Tibial nerve (tissue), 4 donors: ENCODE data around the gene UBE2I. TPM values are rescaled to one million over a fixed set of nuclear protein-coding genes. Genes with fewer than 3 reads are reported as not detected.

Experiments used
- DNase-seq, 2 donors: peaks; one replicate each; pipeline ENCODE4 v3.0.0-alpha.2; 2019; ENCODE audit warnings: low spot score in 2 of 2
- H3K27ac ChIP-seq, 4 donors: fragments of 200-600 bp; sonication (generic) in 3 of 4; one replicate each; pipeline ENCODE4 v1.5.1; 2017 to 2019; ENCODE audit warnings: mild to moderate bottlenecking in 1 of 4
- H3K27me3 ChIP-seq, 2 donors: fragments of 200-600 bp; sonication (generic) in 1 of 2; one replicate each; pipeline versions ENCODE4 v1.5.1 to v1.6.0; 2017 to 2019
- H3K36me3 ChIP-seq, 3 donors: fragments of 200-600 bp; sonication (generic); one replicate each; pipeline ENCODE4 v1.5.1; 2018 to 2019
- H3K4me1 ChIP-seq, 4 donors: fragments of 200-600 bp; sonication (generic) in 3 of 4; one replicate each; pipeline ENCODE4 v1.5.1; 2017 to 2019
- H3K4me3 ChIP-seq, 4 donors: fragments of 200-600 bp; sonication (generic) in 3 of 4; one replicate each; pipeline ENCODE4 v1.5.1; 2017 to 2019; ENCODE audit warnings: mild to moderate bottlenecking in 1 of 4, moderate library complexity in 1 of 4
- H3K9me3 ChIP-seq, 4 donors: fragments of 200-600 bp; sonication (generic) in 3 of 4; one replicate each; pipeline ENCODE4 v1.5.1; 2017 to 2019
- CTCF ChIP-seq, 5 experiments: fragments of 200-600 bp in 3 of 5; fragments of 450-650 bp in 2 of 5; sonication (generic) in 3 of 5; IDR thresholded peaks; one replicate each; pipeline ENCODE4 v1.5.1; 2016 to 2019; ENCODE audit warnings: antibody characterized with exemption in 5 of 5, mild to moderate bottlenecking in 3 of 5, moderate library complexity in 2 of 5
- EP300 ChIP-seq, 2 donors: sonication (generic); formaldehyde crosslinking; IDR thresholded peaks; one replicate each; pipeline ENCODE4 v1.6.1; 2017; ENCODE audit warnings: antibody characterized with exemption in 2 of 2, mild to moderate bottlenecking in 1 of 2
- POLR2A ChIP-seq, 2 donors: fragments of 450-650 bp; IDR thresholded peaks; one replicate each; pipeline ENCODE4 v1.6.1; 2017; ENCODE audit warnings: antibody characterized with exemption in 2 of 2, mild to moderate bottlenecking in 2 of 2, moderate library complexity in 2 of 2
- WGBS, 2 donors: methylation state at CpG; one replicate each; pipeline ENCODE4 v1.1.5; 2018; 5-methylcytosine and 5-hydroxymethylcytosine counted together
- total RNA-seq, 4 donors: library from RNA; depleted of rRNA; stranded (reverse); fragments of >200 nt; gene quantifications; one replicate each; pipeline ENCODE4 v1.1.0, GENCODE V29; 2016

The UBE2I gene
- total RNA-seq, 4 donors from 2014 or later: 87.3 to 161 (median 111) TPM

GRCh38 chr16:1322407-1322806 lies 13.0 kb downstream of the UBE2I start:
- WGBS, 2 donors: 93 to 97% methylated on average over 8 of the region's 8 CpGs
- Histone ChIP-seq H3K27me3 (no peaks in the 10 kb centered on the region), H3K27ac (no peak overlapping the region), H3K4me3 (no peak overlapping the region), H3K36me3 (peaks cover 5 to 98% (median 41%) of the 10 kb centered on the region in 3 donors), H3K9me3 (no peaks in the 10 kb centered on the region), H3K4me1 (peaks cover 0 to 9% (median 2%) of the 10 kb centered on the region in 4 donors)
- TF ChIP-seq POLR2A (IDR thresholded peaks at IDR 0.05) (no peak), EP300 (IDR thresholded peaks at IDR 0.05) (no peak), CTCF (IDR thresholded peaks at IDR 0.05) (no peak)
- DNase-seq: no peak

- Histone ChIP-seq H3K27ac (peak overlapping the region in 1 of 4 donors; percentile 51), H3K36me3 (peaks cover 5 to 94% (median 33%) of the 10 kb centered on the region in 3 donors), H3K4me3 (no peak overlapping the region), H3K9me3 (no peaks in the 10 kb centered on the region), H3K27me3 (no peaks in the 10 kb centered on the region), H3K4me1 (peaks cover 0 to 9% (median 2%) of the 10 kb centered on the region in 4 donors)
- WGBS, 2 donors: 55 to 68% methylated on average over 28 to 29 of the region's 35 CpGs
- DNase-seq: no peak
- TF ChIP-seq CTCF (IDR thresholded peaks at IDR 0.05): no peak
- no peak for TF ChIP-seq POLR2A (IDR thresholded peaks at IDR 0.05)
- TF ChIP-seq EP300 (IDR thresholded peaks at IDR 0.05): no peak
Observed at GRCh38 chr16:1323296-1324239, 14.1 kb downstream of the UBE2I start.

GRCh38 chr16:1324286-1324826 lies 14.9 kb downstream of the UBE2I start:
- peaks cover 5 to 87% (median 25%) of the 10 kb centered on the region in 3 donors for H3K36me3 ChIP-seq
- H3K4me1 ChIP-seq: peaks cover 0 to 9% (median 2%) of the 10 kb centered on the region in 4 donors
- no peaks in the 10 kb centered on the region for H3K27me3 ChIP-seq
- H3K9me3 ChIP-seq: no peaks in the 10 kb centered on the region
- TF ChIP-seq EP300 (IDR thresholded peaks at IDR 0.05) (no peak), POLR2A (IDR thresholded peaks at IDR 0.05) (no peak), CTCF (IDR thresholded peaks at IDR 0.05) (no peak)
- no peak overlapping the region for H3K4me3 ChIP-seq
- no peak for DNase-seq
- 84 to 86% methylated on average over 22 of the region's 22 CpGs for WGBS, 2 donors
- no peak overlapping the region for H3K27ac ChIP-seq

DNA sequence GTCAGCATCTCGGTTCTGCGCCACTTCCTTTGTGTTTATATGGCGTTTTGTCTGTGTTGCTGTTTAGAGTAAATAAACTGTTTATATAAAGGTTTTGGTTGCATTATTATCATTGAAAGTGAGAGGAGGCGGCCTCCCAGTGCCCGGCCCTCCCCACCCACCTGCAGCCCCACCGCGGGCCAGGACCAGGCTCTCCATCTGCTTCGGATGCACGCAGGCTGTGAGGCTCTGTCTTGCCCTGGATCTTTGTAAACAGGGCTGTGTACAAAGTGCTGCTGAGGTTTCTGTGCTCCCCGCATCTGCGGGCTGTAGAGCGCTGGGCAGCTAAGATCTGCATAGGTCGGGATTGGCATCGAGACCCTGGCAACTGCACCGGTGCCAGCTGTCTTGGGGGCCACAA lies 15.8 kb downstream of the UBE2I start:
- TF ChIP-seq POLR2A (IDR thresholded peaks at IDR 0.05) (no peak), EP300 (IDR thresholded peaks at IDR 0.05) (no peak)
- H3K36me3 ChIP-seq: peaks cover 5 to 78% (median 16%) of the 10 kb centered on the region in 3 donors
- peaks cover 0 to 4% of the 10 kb centered on the region in 2 donors for H3K27me3 ChIP-seq
- H3K9me3 ChIP-seq: peaks cover 0 to 4% (median 0%) of the 10 kb centered on the region in 4 donors
- DNase-seq: no peak
- H3K4me1 ChIP-seq: peaks cover 0 to 9% (median 2%) of the 10 kb centered on the region in 4 donors
- 85 to 90% methylated on average over 14 to 15 of the region's 15 CpGs for WGBS, 2 donors
- no peak overlapping the region for H3K4me3 ChIP-seq
- no peak overlapping the region for H3K27ac ChIP-seq

DNA sequence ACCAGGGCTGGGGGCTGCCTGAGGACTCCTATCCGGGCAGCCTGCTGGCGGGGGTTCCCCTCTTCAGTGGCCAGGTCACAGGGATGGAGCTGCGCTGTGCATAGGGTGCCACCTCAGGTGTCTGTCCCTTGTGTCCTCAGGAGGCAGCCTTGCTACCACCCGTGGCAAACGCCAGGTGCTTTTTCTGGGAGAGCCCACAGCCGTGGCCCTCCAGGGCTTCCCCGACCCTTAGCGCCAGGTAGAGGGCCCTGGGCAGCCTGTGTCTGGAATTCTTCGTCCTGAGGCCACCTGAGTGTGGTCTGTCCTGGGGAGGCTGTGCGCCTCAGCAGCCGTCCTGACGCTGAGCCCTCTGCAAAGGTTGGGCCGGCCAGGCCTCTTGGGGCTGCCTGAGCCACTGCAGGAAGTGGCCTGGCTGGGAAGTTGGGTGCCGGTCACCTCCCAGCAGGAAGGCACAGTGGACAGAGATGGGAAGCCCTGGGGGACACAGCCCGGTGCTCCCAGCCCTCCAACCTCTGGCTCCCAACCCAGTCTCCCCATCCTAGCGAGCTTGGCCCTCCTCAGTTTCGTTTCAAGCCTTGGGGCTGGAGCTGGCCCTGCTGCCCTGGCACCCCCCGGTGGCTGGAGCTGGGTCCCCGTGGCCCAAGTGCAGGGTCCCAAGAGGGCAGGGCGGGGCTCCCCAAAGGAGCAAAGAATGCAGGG lies 16.4 kb downstream of the UBE2I start:
- H3K27ac ChIP-seq: no peak overlapping the region
- no peak for DNase-seq
- peaks cover 1 to 76% (median 10%) of the 10 kb centered on the region in 3 donors for H3K36me3 ChIP-seq
- whole genome bisulfite sequencing, 2 donors: 55 to 63% methylated on average over 10 to 16 of the region's 20 CpGs
- peaks cover 0 to 10% (median 0%) of the 10 kb centered on the region in 4 donors for H3K9me3 ChIP-seq
- peaks cover 0 to 10% of the 10 kb centered on the region in 2 donors for H3K27me3 ChIP-seq
- no peak for TF ChIP-seq EP300 (IDR thresholded peaks at IDR 0.05)
- no peak for TF ChIP-seq CTCF (IDR thresholded peaks at IDR 0.05)
- TF ChIP-seq POLR2A (IDR thresholded peaks at IDR 0.05): no peak
- H3K4me1 ChIP-seq: peaks cover 0 to 9% (median 3%) of the 10 kb centered on the region in 4 donors
- H3K4me3 ChIP-seq: no peak overlapping the region
